Epithelial cell of umbilical artery (primary cell): Measurements from ENCODE around the gene TP53TG3D. TPM values are rescaled to one million over a fixed set of nuclear protein-coding genes. Genes with fewer than 3 reads are reported as not detected.

ENCODE experiments used
- total RNA-seq: library from RNA; depleted of rRNA; stranded (reverse); fragments of >200 nt; gene quantifications from 2 replicates; pipeline ENCODE4 v1.2.3, GENCODE V29; 2014

Gene TP53TG3D, protein sequence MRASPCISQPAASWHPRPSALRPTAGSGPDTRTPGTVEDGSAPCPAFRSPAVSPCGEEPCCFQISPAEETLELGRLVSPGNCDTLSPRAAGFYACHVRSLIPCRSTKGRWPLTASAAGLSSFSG
- not detected in 2 replicates for total RNA-seq

DNA sequence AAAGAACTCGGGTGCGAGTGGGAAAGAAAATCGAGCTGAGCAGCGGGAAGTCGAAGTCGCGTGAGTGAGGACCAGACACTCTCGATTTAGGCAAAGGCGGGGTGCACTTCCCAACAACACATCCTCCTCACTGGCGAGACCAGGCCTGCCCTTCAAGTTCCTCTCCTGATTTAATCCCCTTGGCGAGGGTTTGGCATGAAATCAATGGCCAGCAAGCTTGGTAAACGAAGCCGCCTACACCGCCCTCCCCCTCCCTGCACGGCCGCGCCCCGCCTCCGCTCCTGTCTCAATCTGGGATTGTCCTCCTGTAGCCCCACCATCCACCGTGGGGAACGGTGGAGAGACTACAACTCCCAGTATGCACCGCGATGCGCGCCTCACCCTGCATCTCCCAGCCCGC is at the start of gene TP53TG3D:
Gene TP53TG3D (plus strand): TSS at position 301 of the 400 bp plus-strand sequence. CDS start 68 bp downstream, at position 369.

